Stomach smooth muscle (tissue), 2 donors: ENCODE results near the gene HPSE2.

Source experiments
- H3K27ac ChIP-seq: one replicate; pipeline ENCODE4 v1.7.0; 2013; ENCODE audit warnings: mild to moderate bottlenecking, low read length, inconsistent platforms
- H3K27me3 ChIP-seq, 2 donors: one replicate each; pipeline ENCODE4 v1.7.0; 2013; ENCODE audit warnings: low read length in 2 of 2; ENCODE audit not compliant: insufficient read depth in 2 of 2, control insufficient read depth in 1 of 2
- H3K36me3 ChIP-seq, 2 donors: one replicate each; pipeline ENCODE4 v1.7.0; 2013; ENCODE audit warnings: low read length in 2 of 2; ENCODE audit not compliant: control insufficient read depth in 2 of 2, insufficient read depth in 2 of 2
- H3K4me1 ChIP-seq: one replicate; pipeline ENCODE4 v1.7.0; 2013; ENCODE audit warnings: low read length; ENCODE audit not compliant: control insufficient read depth, insufficient read depth
- H3K4me3 ChIP-seq, 2 donors: one replicate each; pipeline ENCODE4 v1.7.0; 2013; ENCODE audit warnings: low read length in 2 of 2
- H3K9ac ChIP-seq, 2 donors: one replicate each; pipeline ENCODE4 v1.7.0; 2013; ENCODE audit warnings: low read length in 2 of 2, mild to moderate bottlenecking in 1 of 2
- H3K9me3 ChIP-seq, 2 donors: one replicate each; pipeline ENCODE4 v1.7.0; 2013; ENCODE audit warnings: low read length in 2 of 2; ENCODE audit not compliant: control insufficient read depth in 2 of 2
- donor health status: healthy.
- donor health status: Pancreatic carcinoma.

The HPSE2 gene

GRCh38 chr10:98407744-98408241 lies 827.9 kb downstream of the HPSE2 start:
- Histone ChIP-seq H3K9me3 (no peaks in the 10 kb centered on the region), H3K4me1 (peaks cover 16% of the 10 kb centered on the region), H3K27ac (no peak overlapping the region), H3K4me3 (no peak overlapping the region), H3K9ac (no peak overlapping the region), H3K36me3 (peaks cover 0 to 4% of the 10 kb centered on the region in 2 donors), H3K27me3 (no peaks in the 10 kb centered on the region)
